GM04503 (cell line): ENCODE results near the gene PCLO.

Source experiments
- DNase-seq: peaks from one replicate; pipeline ENCODE4 v3.0.0-alpha.2; 2012; ENCODE audit warnings: low read depth

Gene PCLO, protein sequence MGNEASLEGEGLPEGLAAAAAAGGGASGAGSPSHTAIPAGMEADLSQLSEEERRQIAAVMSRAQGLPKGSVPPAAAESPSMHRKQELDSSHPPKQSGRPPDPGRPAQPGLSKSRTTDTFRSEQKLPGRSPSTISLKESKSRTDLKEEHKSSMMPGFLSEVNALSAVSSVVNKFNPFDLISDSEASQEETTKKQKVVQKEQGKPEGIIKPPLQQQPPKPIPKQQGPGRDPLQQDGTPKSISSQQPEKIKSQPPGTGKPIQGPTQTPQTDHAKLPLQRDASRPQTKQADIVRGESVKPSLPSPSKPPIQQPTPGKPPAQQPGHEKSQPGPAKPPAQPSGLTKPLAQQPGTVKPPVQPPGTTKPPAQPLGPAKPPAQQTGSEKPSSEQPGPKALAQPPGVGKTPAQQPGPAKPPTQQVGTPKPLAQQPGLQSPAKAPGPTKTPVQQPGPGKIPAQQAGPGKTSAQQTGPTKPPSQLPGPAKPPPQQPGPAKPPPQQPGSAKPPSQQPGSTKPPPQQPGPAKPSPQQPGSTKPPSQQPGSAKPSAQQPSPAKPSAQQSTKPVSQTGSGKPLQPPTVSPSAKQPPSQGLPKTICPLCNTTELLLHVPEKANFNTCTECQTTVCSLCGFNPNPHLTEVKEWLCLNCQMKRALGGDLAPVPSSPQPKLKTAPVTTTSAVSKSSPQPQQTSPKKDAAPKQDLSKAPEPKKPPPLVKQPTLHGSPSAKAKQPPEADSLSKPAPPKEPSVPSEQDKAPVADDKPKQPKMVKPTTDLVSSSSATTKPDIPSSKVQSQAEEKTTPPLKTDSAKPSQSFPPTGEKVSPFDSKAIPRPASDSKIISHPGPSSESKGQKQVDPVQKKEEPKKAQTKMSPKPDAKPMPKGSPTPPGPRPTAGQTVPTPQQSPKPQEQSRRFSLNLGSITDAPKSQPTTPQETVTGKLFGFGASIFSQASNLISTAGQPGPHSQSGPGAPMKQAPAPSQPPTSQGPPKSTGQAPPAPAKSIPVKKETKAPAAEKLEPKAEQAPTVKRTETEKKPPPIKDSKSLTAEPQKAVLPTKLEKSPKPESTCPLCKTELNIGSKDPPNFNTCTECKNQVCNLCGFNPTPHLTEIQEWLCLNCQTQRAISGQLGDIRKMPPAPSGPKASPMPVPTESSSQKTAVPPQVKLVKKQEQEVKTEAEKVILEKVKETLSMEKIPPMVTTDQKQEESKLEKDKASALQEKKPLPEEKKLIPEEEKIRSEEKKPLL (N-terminal part only)

GRCh38 chr7:83162402-83163256, at the start of gene PCLO:
Gene PCLO (minus strand): TSS chr7:83162884. CDS start chr7:83162592, 292 bp downstream.
- no peak for DNase-seq

DNA sequence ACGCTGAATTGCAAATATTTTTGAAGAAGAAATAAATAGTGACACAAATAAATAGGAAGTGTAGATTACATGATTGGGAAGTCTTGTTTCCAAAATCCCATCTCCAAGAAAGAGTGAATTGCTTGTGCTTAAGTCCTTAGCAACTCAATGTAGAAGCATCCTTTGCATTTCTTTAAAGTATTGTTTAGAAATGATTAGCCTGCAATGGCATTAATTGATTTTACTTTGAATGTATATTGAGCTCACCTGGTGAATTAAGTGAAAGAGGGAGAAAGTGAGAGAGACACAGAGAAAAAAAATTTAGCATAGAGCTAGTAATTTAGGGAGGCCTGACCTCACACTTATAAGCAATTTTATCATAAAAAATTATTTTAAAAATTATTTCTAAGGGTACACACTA, 49.0 kb upstream of the PCLO start:
- no peak for DNase-seq

DNA sequence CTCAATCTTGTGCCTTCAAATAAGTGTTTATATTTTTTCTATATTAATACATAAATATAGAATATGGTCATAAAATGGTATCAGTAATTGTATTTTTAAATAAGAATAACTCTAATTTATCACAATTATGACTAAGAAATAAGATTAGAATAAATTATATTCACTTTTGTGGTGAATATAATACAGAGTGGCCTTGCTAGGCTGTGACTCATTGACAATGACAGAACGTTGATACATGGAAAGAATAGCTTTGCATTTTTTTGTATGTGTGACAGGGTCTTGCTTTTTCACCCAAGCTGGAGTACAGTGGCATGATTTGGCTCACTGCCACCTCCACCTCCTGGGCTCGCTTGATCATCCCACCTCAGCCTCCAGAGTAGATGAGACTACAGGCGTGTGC, 47.8 kb upstream of the PCLO start:
- DNase-seq = no peak

- DNase-seq = no peak
These were observed 42.0 kb upstream of the PCLO start for GRCh38 chr7:83204715-83205114.

- DNase-seq = no peak
These were observed 38.7 kb upstream of the PCLO start for GRCh38 chr7:83201355-83201754.

GRCh38 chr7:83190659-83191389, 28.1 kb upstream of the PCLO start:
- no peak for DNase-seq

- DNase-seq = no peak
These were observed 16.1 kb upstream of the PCLO start for GRCh38 chr7:83178796-83179195.

DNA sequence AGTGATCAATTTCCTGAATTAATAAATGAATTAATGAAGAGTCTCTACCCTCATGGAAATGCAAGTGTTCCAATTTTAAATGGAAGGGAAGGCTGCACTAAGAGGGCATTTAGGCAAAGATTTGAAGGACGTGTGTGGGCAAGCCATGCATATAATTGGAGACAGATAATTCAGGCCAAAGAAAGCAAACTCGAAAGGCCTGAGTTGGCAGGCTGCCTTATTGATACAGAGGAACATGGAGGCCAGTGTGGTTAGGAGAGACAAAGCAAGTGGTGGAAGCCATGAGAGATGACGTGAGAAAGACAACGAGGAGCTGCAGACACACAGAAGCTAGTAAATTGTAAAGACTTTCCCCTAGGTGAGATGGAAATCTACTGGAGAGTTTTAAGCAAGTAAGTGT, 15.4 kb upstream of the PCLO start:
- no peak for DNase-seq

DNA sequence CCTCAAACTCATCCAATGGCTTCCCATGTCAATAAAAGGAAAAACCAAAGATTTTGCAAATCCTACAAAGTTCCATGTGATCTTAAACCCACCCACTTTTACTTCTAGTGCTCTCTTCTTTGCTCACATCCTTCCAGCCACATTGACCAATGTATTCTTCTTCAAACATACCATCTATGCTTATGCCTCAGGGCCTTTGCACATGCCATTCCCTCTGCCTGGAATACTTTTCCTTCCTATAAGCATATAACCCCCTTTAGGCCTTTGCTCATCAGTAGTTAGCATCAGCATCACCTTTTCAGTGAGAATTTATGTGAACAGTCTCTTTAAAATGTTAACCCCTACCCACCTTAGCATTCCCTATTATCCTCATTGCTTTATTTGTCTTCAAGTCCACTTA, 11.0 kb upstream of the PCLO start:
- no peak for DNase-seq

GRCh38 chr7:83166781-83167180, 4.1 kb upstream of the PCLO start:
- no peak for DNase-seq

- DNase-seq = no peak
These were observed 734 bp downstream of the PCLO start for GRCh38 chr7:83161899-83162401.

DNA sequence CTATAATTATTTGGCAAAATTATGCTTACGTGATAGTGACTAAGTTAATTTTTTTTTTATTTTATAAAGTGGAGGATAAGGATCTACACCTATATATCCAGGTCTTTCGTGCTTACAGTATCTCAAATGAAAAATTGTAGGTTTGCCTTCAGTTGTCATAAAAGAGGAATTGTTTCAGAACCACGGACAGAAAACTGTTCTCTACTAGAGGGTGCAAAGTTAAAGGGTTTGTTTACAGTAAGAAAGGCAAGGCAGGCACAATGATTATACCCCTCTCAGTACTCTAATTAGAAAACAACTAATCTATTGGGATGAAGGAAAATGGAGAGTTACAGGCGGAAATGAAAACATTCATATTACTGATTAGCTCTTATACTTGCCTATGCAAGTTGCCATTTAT, 1.5 kb downstream of the PCLO start:
- no peak for DNase-seq

GRCh38 chr7:83159731-83160130, 3.0 kb downstream of the PCLO start:
- DNase-seq = no peak

DNA sequence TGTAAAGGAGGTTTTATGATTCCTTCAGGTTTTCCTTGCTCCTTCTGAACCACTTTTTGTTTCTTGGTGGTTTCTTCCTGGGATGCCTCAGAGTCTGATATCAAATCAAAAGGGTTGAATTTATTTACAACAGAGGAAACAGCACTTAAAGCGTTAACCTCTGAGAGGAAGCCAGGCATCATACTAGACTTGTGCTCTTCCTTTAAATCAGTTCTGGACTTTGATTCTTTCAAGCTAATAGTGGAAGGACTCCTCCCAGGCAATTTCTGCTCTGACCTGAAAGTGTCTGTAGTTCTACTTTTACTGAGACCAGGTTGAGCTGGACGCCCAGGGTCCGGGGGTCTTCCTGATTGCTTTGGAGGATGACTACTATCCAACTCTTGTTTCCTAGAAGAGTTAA, 6.7 kb downstream of the PCLO start:
- DNase-seq = no peak

DNA sequence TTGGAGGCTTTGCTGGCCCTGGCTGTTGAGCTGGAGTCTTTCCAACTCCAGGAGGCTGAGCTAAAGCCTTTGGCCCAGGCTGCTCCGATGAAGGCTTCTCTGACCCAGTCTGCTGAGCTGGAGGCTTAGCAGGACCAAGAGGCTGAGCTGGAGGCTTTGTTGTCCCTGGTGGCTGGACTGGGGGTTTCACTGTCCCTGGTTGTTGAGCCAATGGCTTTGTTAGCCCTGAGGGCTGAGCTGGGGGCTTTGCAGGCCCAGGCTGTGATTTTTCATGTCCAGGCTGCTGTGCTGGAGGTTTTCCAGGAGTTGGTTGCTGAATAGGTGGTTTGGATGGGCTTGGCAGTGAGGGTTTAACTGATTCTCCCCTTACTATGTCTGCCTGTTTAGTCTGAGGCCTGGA, 7.3 kb downstream of the PCLO start:
- no peak for DNase-seq

DNA sequence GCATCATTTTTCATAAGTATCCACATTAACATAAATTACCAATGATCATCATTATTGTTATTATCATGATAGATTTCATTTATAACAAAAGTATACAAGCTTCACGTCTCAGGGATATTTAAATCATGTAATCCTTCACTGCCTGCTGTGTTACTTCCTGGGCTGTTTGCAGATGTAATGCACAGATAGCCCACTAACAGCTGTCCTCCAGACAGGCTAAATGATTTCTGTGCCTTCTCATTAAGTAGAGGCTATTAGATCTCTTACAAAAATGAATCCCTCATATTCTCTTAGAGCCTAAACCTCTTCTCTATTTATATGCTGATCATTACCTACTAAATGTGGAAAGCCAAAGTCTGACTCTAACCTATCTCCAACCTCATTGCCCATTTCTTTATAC, 9.3 kb downstream of the PCLO start:
- no peak for DNase-seq

- DNase-seq = no peak
These were observed 12.4 kb downstream of the PCLO start for GRCh38 chr7:83150310-83150709.

DNA sequence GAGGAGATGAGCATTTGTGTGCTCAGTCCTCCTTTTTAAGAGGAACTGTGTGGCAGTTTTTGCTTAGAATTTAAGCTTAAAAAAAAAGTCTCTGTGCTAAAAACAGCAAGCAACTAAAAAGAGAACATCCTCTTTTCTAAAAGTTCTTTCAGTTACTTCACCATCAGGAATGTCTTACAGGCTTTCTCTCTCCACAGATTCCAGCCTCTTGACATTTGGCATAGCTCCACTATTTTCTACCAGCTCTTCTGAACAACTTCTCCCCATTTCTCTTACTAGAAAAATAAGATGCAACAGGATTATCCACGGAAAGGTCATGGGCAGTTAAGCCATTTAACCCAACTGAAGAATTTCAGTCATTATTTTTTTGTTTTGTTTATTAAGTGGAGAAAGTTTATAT, 13.2 kb downstream of the PCLO start:
- no peak for DNase-seq

DNA sequence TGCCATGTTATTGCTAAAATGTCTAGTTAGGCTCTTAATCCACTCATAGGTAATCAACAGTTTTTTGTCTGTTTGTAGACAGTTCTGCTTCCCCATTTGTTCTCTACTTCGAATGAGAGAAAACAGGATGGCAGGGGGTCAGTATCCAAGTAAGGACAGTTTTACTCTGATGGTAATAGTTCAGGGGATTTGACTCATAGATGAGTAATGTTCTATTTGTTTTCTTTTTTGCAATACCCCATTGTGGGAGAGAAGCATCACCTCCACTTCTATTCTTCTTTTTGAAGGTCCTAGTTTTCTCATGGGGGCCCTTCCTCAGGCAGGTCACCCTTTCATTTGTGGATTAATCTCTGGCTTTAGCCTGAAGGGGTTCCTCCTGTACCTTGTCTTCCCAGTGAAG, 13.9 kb downstream of the PCLO start:
- no peak for DNase-seq

DNA sequence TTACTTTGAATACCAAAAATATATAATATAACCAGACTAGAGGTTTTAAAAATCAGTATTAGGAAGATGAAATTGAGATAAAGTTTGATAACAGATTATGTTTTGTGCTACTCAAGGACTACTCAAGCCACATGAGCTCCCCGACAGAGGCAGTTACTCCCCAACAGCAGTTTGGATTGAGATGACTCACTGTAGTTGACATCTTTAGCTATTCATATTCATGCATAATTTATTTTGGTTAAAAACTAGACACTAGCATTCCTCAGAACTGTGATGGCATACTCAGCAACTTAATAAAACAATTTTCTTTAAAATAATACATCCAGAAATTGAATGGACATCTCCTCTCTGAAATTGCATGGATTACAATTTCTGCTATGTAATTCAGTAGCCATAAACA, 19.6 kb downstream of the PCLO start:
- no peak for DNase-seq

- DNase-seq = no peak
These were observed 20.3 kb downstream of the PCLO start for GRCh38 chr7:83142365-83142764.
